Ecto neural progenitor cell (in vitro differentiated cells): Measurements from ENCODE around the gene RBM34.
A peak's percentile ranks its signal among the peaks of the same experiment; 100 is the strongest.
"Not testable (repeated sequence)": the region's sequence is repeated elsewhere in the genome, so short reads cannot be mapped to it uniquely, and the experiment has no call there.

Experiments used
- DNase-seq: peaks from one replicate; pipeline ENCODE4 v3.0.0-alpha.2; 2018; ENCODE audit warnings: low spot score

The RBM34 gene

GRCh38 chr1:235160957-235161684 is at the start of gene RBM34:
TSS of gene RBM34 (minus strand) at chr1:235161250. CDS start at chr1:235161226, 24 bp downstream.
- DNase-seq, result peak; percentile 96

DNA sequence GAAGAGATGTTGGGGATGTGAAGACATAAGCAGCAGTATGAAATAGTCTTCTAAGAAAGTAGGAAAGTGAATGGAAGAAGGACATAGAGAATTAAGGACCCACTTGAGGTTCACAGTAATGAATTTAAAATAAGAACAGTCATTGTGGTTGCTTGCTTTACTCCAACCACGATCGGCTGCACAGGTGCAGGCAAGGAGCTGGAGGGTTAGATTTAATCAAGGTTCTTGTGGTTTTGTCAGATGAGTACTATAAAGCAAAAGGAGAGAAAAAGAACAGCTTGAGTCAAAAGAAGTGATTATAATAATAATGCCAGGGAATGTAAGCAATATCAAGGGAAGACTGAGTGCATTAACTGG is 46.1 kb upstream of the RBM34 start:
- DNase-seq, result no peak

- DNase-seq, result no peak
These were observed 45.6 kb upstream of the RBM34 start for GRCh38 chr1:235206533-235207208.

DNA sequence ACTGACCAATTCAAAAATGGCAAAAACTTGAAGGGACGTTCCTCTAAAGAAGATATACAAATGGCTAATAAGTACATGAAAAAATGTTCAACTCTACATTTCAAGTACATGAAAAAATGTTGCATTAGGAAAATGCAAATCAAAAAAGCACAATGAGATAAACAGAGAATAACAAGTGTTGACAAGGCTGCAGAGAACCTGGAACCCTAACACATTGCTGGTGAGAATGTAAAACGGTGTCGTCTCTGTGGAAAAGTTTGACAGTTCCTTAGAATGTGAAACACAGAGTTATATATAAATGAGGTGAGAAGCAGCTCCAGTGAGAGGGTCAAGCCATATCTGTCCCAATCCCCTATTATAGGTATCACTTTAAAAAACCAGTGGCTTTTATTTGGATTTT is 44.6 kb upstream of the RBM34 start:
- no peak for DNase-seq

DNA sequence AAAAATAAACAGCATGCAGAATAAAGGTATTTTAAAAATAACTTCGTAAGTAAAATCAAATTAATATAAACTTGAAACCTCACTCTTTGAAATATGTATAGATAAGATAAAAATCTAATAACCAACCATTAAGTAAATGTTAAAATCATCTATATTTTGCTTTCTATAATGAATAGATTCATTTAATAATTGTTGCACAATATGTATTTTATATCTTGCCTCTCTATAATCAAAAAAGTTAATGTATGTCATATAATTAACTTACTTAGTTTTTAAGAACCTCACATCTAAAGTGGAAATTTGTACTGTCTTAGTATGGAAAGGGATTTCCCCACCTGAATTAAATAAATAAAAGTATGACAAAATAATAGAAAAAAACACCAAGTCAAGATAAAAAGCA is 42.4 kb upstream of the RBM34 start:
- DNase-seq, result no peak

DNA sequence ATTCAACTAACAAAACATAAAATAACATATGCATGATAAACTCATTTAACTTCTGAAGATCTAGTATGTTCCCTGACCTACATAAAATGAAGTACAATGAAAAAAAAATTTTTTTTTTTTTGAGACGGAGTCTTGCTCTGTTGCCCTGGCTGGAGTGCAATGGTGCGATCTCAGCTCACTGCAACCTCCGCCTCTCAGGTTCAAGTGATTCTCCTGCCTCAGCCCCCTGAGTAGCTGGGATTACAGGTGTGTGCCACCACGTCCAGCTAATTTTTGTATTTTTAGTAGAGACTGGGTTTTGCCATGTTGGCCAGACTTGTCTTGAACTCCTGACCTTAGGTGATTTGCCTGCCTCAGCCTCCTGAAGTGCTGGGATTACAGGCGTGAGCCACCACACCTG is 41.4 kb upstream of the RBM34 start:
- DNase-seq, result not testable (repeated sequence)

DNA sequence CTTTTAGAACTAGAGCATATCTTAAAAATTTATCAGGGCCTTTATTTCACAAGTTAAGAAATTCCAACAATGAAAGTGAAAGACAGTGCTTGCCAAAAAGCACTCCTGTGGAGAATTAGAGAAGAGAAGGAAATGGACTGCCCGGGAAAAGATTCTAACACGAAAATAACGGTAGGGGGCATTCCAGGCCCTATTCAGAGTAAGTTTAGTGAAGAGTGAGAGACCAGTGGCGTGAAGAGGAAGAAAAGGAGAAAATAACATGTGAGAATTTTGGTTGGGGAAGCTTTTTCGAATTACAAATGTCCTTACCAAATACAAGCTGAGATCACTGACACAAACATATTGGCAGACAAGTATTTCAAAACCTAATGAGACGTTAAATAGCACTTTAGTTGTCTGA is 38.4 kb upstream of the RBM34 start:
- DNase-seq, result no peak

DNA sequence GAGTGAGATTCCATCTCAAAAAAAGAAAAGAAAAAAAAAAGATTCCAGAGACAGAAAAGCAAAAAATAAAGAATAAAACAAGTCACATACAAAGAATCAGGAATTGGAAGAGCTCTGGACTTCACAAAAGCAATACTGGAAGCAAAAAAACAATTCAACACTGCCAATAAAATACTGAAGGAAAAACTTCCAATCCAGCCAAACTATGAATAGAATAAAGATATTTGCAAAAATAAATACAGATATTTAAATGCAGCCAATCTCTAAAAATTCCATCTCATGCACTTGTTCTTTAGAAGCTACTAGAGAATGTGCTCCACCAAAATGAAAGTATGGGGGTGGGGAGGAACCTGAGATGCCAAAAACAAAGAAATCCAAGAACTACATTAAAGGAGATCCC is 29.4 kb upstream of the RBM34 start:
- DNase-seq, result no peak

- DNase-seq, result no peak
These were observed 26.3 kb upstream of the RBM34 start for GRCh38 chr1:235187316-235187715.

DNA sequence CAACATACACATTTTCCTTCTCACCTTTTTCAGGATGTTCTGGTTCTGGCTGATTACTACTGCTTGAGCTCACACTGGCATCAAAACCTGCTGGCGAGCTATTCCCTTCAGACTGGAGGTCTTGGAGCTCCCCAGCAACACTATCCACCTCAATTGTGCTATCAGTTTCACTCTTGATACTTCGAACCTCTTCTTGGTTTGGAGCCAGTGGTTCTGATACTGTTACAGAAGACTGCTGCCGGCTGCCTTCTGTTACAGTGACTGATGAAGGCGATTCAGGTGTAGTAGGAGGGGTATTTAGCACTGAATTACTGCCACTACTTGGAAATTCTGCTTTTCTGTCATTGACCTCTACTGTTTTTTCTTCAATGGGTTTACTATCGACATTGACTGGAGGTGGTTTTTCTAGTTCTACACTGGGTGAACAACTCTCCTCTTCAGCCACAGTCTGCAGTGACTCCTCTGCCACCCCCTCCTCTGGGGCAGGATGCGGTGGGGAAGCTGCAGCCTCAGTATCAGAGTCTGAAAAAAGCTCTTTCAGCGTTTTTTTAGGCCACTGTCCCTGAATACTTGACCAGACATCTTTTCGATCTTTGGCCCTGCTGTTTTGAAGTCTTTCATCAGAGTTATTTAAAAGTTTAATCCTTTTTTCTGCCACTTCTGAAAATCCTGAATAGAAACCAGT is 20.7 kb upstream of the RBM34 start:
- no peak for DNase-seq

GRCh38 chr1:235180916-235181460 is 19.9 kb upstream of the RBM34 start:
- no peak for DNase-seq

DNA sequence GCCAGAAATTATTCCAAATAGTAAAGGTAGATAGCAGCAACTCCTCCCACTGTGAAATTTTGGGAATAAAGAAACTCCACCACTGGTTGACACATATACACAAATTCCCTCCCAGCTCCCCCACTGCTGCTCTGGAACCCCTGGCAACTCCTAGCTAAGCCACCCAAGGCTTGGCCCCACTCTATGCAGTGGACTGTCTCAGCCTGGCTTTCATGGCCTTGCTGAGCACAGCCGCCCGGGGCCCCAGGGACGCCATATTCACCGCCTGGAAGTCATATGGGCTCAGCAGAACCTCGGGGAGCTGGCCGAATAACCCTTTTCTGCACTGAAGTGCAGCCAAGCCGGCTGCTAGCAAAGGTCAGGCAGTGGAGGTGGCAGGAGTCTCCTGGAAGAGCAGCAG is 15.4 kb upstream of the RBM34 start:
- no peak for DNase-seq

- no peak for DNase-seq
These were observed 8.9 kb upstream of the RBM34 start for GRCh38 chr1:235169986-235170385.

GRCh38 chr1:235168375-235168774 is 7.3 kb upstream of the RBM34 start:
- DNase-seq, result no peak

DNA sequence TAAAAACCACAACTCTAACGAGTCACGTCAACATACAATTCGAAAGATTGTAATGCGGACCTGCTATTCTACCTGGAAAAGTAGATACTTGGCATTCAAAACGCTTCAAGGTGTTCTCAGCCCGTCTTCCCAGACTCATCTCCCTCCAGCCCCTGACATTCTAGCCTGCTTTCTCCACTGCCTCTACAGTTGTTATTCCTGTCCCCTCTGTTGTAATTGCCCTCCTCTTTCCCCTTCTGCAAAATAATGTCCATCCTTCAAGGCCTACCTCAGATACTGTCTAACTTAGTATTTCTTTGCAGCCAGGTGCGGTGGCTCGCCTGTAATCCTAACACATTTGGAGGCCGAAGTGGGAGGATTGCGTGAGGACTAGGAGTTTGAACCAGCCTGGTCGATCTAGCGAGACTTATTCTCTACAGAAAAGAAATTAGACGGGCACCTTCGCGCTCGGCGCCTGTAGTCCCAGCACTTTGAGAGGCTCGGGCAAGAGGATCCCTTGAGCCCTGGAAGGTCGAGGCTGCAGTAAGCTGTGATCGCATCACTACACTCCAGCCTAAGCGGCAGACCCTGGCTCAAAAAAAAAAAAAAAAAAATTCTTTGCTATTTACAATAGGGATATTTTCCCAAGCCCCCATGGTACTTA is 756 bp upstream of the RBM34 start:
- no peak for DNase-seq

GRCh38 chr1:235160383-235160956 is 580 bp downstream of the RBM34 start:
- no peak for DNase-seq

DNA sequence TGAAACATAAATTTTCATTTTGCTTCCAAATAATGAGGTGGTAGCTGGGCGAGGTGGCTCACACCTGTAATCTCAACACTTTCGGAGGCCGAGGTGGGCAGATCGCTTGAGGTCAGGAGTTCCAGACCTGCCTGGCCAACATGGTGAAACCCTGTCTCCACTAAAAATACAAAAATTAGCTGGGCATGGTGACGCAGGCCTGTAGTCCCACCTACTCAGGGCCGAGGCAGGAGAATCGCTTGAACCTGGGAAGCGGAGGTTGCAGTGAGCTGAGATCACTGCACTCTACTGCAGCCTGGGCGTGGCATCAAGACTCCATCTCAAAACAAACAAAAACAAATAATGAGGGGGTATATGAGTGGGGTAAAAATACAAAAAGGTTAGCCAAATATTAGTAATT is 1.1 kb downstream of the RBM34 start:
- not testable (repeated sequence) for DNase-seq

- not testable (repeated sequence) for DNase-seq
These were observed 1.8 kb downstream of the RBM34 start for GRCh38 chr1:235159284-235159683.

DNA sequence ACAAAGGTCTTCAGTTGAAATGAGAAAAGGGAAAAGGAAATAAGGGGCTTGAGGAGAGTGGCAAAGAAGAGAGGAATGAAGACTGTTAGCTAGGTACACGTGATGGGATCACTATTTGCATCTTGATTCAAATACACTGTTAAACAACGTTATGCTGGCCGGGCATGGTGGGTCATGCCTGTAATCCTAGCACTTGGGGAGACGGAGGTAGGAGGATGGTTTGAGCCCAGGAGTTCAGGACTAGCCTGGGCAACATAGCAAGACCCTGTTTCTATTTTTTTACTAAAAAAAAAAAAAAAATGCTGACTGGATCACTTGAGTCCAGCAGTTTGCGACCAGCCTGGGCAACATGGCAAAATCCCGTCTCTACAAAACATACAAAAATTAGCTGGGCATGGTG is 2.4 kb downstream of the RBM34 start:
- DNase-seq, result no peak

DNA sequence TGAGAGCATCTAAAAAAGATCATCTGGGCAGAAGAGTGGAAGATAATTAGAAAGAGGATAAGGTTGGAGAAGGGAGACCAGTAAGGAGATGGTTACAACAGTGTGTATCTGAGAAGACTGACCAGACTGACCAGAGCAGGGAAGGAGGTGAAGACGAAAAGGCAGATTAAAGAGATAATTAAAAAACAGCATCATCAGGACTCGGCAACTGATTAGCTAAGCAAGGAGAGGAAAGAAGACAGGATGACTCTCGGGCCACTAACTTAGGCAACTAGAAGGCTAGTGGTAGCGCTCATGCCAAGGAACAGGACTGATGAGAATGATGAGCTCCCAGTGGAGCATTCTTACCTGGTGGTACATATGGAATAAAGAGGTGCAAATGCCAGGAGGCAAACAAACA is 3.9 kb downstream of the RBM34 start:
- DNase-seq, result no peak

DNA sequence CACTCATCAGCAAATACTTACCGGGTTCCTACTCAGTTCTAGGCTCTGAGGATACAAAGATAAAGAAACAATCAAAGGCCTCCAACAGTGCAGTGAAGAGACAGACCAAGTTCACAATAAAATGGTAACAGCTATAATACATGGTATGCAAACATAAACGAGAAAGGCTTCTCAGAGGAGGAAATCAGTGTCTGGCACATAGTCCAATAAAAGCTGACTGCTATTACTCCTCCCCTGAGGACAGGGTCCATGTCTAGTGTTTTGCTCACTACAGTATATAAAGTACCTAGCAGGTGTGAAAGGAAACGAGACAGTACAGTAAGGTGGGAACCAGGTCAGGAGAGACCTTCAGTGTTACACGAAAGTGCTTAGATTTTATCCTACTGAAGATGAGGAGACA is 4.3 kb downstream of the RBM34 start:
- no peak for DNase-seq

GRCh38 chr1:235156265-235156664 is 4.8 kb downstream of the RBM34 start:
- no peak for DNase-seq
